Fibroblast of pulmonary artery (primary cell): ENCODE data around the gene DHODH.
"Not testable (repeated sequence)": the region's sequence is repeated elsewhere in the genome, so short reads cannot be mapped to it uniquely, and the experiment has no call there.

ENCODE experiments used
- DNase-seq: peaks from one replicate; pipeline ENCODE4 v3.0.0-alpha.2; 2010; ENCODE audit warnings: low read depth
- H3K4me3 ChIP-seq: replicated peaks from 2 replicates; pipeline ENCODE4 v1.5.1; 2011; ENCODE audit warnings: low read depth, mild to moderate bottlenecking, control low read depth, low read length, moderate library complexity
- TF ChIP-seq, protein P1 (sequence below): IDR thresholded peaks from 2 replicates; pipeline ENCODE4 v1.5.1; 2011; ENCODE audit warnings: mild to moderate bottlenecking, control low read depth, low read length, inconsistent platforms; ENCODE audit errors: missing control alignments

DHODH gene

DNA sequence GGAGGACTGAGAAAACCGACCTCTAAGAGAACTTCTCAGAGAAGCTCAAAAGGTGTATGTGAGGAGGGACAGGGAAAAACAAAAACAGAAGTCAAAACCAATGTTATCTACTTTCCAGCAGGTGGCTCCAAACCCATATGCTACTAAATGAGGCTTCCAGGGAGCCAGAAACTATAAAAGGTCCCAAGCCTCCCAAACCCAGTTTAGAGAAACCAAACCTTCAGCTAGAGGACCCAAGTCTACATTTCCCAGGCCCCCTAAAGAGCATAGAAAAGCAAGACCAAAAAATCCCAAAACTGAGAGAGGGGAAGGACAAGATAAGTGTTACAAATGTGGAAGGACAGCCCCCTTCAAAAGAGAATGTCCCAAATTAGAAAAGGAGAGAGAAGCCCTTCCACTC lies 58.2 kb downstream of the DHODH start:
- TF ChIP-seq, protein P1, sequence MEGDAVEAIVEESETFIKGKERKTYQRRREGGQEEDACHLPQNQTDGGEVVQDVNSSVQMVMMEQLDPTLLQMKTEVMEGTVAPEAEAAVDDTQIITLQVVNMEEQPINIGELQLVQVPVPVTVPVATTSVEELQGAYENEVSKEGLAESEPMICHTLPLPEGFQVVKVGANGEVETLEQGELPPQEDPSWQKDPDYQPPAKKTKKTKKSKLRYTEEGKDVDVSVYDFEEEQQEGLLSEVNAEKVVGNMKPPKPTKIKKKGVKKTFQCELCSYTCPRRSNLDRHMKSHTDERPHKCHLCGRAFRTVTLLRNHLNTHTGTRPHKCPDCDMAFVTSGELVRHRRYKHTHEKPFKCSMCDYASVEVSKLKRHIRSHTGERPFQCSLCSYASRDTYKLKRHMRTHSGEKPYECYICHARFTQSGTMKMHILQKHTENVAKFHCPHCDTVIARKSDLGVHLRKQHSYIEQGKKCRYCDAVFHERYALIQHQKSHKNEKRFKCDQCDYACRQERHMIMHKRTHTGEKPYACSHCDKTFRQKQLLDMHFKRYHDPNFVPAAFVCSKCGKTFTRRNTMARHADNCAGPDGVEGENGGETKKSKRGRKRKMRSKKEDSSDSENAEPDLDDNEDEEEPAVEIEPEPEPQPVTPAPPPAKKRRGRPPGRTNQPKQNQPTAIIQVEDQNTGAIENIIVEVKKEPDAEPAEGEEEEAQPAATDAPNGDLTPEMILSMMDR = peak; percentile 73
- peak; percentile 64 for DNase-seq
- H3K4me3 ChIP-seq = no peak overlapping the region

- no peak for DNase-seq
- TF ChIP-seq, protein P1 = no peak
- H3K4me3 ChIP-seq = no peak overlapping the region
Measured at GRCh38 chr16:72068930-72069329, 60.4 kb downstream of the DHODH start.

DNA sequence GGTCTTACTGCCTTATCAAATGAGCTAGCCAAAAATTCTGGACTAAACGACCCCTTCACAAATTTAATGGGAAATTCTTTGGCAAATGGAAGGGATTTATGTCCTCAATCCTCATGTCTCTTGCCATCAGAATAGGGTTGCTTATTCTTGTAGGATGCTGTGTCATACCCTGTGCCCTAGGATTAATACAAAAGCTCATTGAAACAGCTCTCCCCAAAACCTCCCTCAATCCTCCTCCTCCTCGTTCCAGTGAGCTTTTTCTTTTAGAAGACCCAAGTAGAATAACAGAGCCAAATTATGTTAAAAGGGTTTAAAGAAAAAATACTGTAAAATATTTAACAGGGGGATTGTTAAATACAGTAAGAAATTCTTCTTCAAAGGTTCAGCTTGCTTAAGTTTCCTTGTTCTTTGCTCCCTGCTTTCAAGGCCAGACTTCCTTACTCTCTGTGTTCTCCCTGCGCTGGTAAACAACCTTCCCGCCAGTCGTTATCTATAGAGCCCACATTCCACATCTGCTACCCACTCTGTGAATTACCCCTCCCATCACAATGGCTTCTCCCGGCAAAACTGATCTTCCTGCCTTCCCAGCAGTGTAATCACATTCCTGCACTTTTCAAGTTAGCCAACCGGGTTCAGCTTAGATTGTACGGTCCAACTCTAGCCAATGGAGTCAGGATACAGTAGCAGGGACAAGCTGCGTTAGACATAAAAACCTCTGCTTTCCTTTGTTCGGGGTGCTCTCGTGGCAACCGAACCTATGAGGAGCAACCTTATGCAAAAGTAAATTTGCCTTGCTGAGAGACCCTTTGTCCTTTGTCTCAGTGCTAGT lies 64.2 kb downstream of the DHODH start:
- H3K4me3 ChIP-seq = no peak overlapping the region
- DNase-seq = peak; percentile 62
- TF ChIP-seq, protein P1 = no peak

DNA sequence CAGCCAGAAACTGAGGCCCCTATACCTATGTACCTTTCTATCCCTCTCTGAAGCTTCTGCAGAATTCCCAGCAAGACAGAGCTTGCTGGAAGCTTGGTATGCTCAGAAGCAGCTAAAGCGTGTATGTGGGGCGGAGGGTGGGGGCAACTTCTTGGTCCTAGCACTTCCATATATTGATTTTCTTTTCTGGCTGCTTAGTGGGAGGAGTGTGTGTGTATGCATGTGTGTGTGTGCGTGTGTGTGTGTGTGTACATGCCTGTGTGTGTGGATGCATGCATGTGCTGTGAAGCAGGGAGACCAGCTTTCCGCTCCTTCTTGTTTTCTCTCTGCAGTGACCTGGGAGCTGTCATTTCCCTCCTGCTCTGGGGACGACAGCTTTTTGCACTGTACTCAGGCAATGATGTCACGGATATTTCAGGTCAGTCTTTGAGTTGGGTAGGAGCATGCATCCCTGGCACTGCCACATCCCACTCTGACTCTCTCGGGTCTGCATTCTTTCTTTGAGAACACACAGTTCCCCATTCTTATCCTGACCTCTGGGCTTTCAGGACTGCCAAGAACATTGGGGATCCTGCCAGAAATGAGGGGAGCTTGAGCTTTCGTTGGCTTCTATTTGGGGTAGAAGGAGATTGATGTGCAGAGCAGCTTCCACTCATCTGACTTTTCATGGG lies 65.2 kb downstream of the DHODH start:
- H3K4me3 ChIP-seq = no peak overlapping the region
- TF ChIP-seq, protein P1 = no peak
- DNase-seq = peak; percentile 25

- not testable (repeated sequence) for DNase-seq, H3K4me3 ChIP-seq
Measured at GRCh38 chr16:72075067-72075466, 66.5 kb downstream of the DHODH start.
